BE2C (cell line): ENCODE data around the gene FAM237B.
"Not testable (repeated sequence)": the region's sequence is repeated elsewhere in the genome, so short reads cannot be mapped to it uniquely, and the experiment has no call there.

Experiments used
- DNase-seq: peaks from one replicate; pipeline ENCODE4 v3.0.0-alpha.2; 2020
- H3K27me3 ChIP-seq: fragments of 250-450 bp; sonication (Bioruptor Pico); 2 replicates; pipeline ENCODE4 v1.5.1; 2020; ENCODE audit warnings: mild to moderate bottlenecking
- H3K36me3 ChIP-seq: fragments of 250-450 bp; sonication (Bioruptor Pico); 2 replicates; pipeline ENCODE4 v1.5.1; 2020; ENCODE audit warnings: mild to moderate bottlenecking
- H3K4me1 ChIP-seq: fragments of 250-450 bp; sonication (Bioruptor Pico); 2 replicates; pipeline ENCODE4 v1.5.1; 2020
- H3K4me3 ChIP-seq: 2 replicates; pipeline ENCODE4 v1.5.1; 2011; ENCODE audit warnings: low read depth, low read length
- H3K9me3 ChIP-seq: fragments of 250-450 bp; sonication (Bioruptor Pico); 2 replicates; pipeline ENCODE4 v1.5.1; 2020
- CTCF ChIP-seq: IDR thresholded peaks from 2 replicates; pipeline ENCODE4 v1.5.1; 2012; ENCODE audit warnings: mild to moderate bottlenecking, low read depth, low read length

Gene FAM237B

GRCh38 chr7:90345595-90346335 lies 24.7 kb upstream of the FAM237B start:
- H3K4me3 ChIP-seq = peak overlapping the region; percentile 98
- no peak for DNase-seq
- no peaks in the 10 kb centered on the region for H3K27me3 ChIP-seq
- TF ChIP-seq CTCF = no peak
- H3K9me3 ChIP-seq = no peaks in the 10 kb centered on the region
- no peaks in the 10 kb centered on the region for H3K36me3 ChIP-seq
- H3K4me1 ChIP-seq = no peaks in the 10 kb centered on the region

GRCh38 chr7:90345016-90345415 lies 23.9 kb upstream of the FAM237B start:
- H3K4me3 ChIP-seq = no peak overlapping the region
- no peak for TF ChIP-seq CTCF

GRCh38 chr7:90337106-90337505 lies 16.0 kb upstream of the FAM237B start:
- Histone ChIP-seq H3K27me3 (no peaks in the 10 kb centered on the region), H3K4me3 (no peak overlapping the region), H3K4me1 (no peaks in the 10 kb centered on the region), H3K36me3 (no peaks in the 10 kb centered on the region), H3K9me3 (peaks cover 6% of the 10 kb centered on the region)
- DNase-seq = no peak
- TF ChIP-seq CTCF = no peak

More at GRCh38 chr7:90345016-90345415, 23.9 kb upstream of the FAM237B start:
- no peak for DNase-seq
- no peaks in the 10 kb centered on the region for H3K9me3 ChIP-seq
- no peaks in the 10 kb centered on the region for H3K27me3 ChIP-seq
- H3K36me3 ChIP-seq = no peaks in the 10 kb centered on the region
- no peaks in the 10 kb centered on the region for H3K4me1 ChIP-seq

- H3K36me3 ChIP-seq, DNase-seq, H3K9me3 ChIP-seq, H3K4me3 ChIP-seq, H3K4me1 ChIP-seq, H3K27me3 ChIP-seq: not testable (repeated sequence)
Measured at GRCh38 chr7:90334926-90335325, 13.8 kb upstream of the FAM237B start.

- Histone ChIP-seq H3K4me1 (no peaks in the 10 kb centered on the region), H3K4me3 (no peak overlapping the region), H3K27me3 (peaks cover 4% of the 10 kb centered on the region; the same call in 1 of the 2 replicates), H3K9me3 (peaks cover 6% of the 10 kb centered on the region), H3K36me3 (no peaks in the 10 kb centered on the region)
- DNase-seq = no peak
- no peak for TF ChIP-seq CTCF
Measured at GRCh38 chr7:90334193-90334843, 13.2 kb upstream of the FAM237B start.

- H3K27me3 ChIP-seq = peaks cover 22% of the 10 kb centered on the region
- no peak for DNase-seq
- H3K4me1 ChIP-seq = no peaks in the 10 kb centered on the region
- TF ChIP-seq CTCF = no peak
- H3K36me3 ChIP-seq = no peaks in the 10 kb centered on the region
- H3K9me3 ChIP-seq = no peaks in the 10 kb centered on the region
- H3K4me3 ChIP-seq = no peak overlapping the region
Measured at GRCh38 chr7:90326500-90326899, 5.4 kb upstream of the FAM237B start.
